K562 (cell line): ENCODE measurements around the gene CCDC28A. TPM values are rescaled to one million over a fixed set of nuclear protein-coding genes. Genes with fewer than 3 reads are reported as not detected.

ENCODE experiments used
- ARHGAP35 ChIP-seq: fragments of 450-650 bp; IDR thresholded peaks from 2 replicates; pipeline ENCODE4 v1.6.1; 2018; ENCODE audit not compliant: partially characterized antibody
- BRD9 ChIP-seq: fragments of 450-650 bp; IDR thresholded peaks from 2 replicates; pipeline ENCODE4 v1.6.1; 2018; ENCODE audit warnings: low read depth; ENCODE audit not compliant: partially characterized antibody
- CBX1 ChIP-seq: sonication (generic); IDR thresholded peaks from 2 replicates; pipeline ENCODE4 v1.6.1; 2016; ENCODE audit warnings: antibody characterized with exemption, low read depth, mild to moderate bottlenecking
- DMBX1 ChIP-seq: fragments of 250-450 bp; sonication (Bioruptor Pico); IDR thresholded peaks from 2 replicates; pipeline ENCODE4 v1.8.0; 2022; ENCODE audit warnings: inconsistent platforms, mild to moderate bottlenecking, moderate library complexity, borderline replicate concordance
- FOXA1 ChIP-seq: fragments of 450-650 bp; IDR thresholded peaks from 2 replicates; pipeline ENCODE4 v1.6.1; 2016; ENCODE audit warnings: mild to moderate bottlenecking, borderline replicate concordance
- FUS ChIP-seq: fragments of 200-400 bp; formaldehyde crosslinking; optimal IDR thresholded peaks from 2 replicates; pipeline ENCODE3; 2017; ENCODE audit warnings: low read depth, low read length
- MTA3 ChIP-seq: fragments of 450-650 bp; formaldehyde crosslinking; IDR thresholded peaks from 2 replicates; pipeline ENCODE4 v1.6.1; 2017; ENCODE audit warnings: mild to moderate bottlenecking, borderline replicate concordance
- PML ChIP-seq: IDR thresholded peaks from 2 replicates; pipeline ENCODE4 v1.6.1; 2012; ENCODE audit warnings: low read length, inconsistent platforms
- SAP30 ChIP-seq: fragments of 200-600 bp; sonication (generic); IDR thresholded peaks from 2 replicates; pipeline ENCODE4 v1.6.1; 2012; ENCODE audit warnings: borderline replicate concordance, low read depth, mild to moderate bottlenecking, moderate library complexity, low read length, control low read depth, inconsistent platforms; ENCODE audit not compliant: insufficient read depth, poor library complexity, severe bottlenecking
- SETDB1 ChIP-seq: IDR thresholded peaks from one replicate; pipeline ENCODE4 v1.6.1; 2012; ENCODE audit warnings: low read length, control low read depth, inconsistent platforms
- SMC3 ChIP-seq: conservative IDR thresholded peaks from 2 replicates; pipeline ENCODE4 v1.6.1; 2011; ENCODE audit warnings: low read depth, low read length, improper control_type of control experiment; ENCODE audit not compliant: insufficient read depth
- SP2 ChIP-seq: IDR thresholded peaks from 2 replicates; pipeline ENCODE4 v1.6.1; 2011; ENCODE audit warnings: mild to moderate bottlenecking, low read depth, low read length, moderate library complexity; ENCODE audit not compliant: poor library complexity, severe bottlenecking; ENCODE audit errors: extremely low read depth
- STAT5A ChIP-seq: IDR thresholded peaks from 2 replicates; pipeline ENCODE4 v1.6.1; 2012; ENCODE audit warnings: low read length, inconsistent platforms, borderline replicate concordance
- THRAP3 ChIP-seq: fragments of 450-650 bp; IDR thresholded peaks from 2 replicates; pipeline ENCODE4 v1.6.1; 2016; ENCODE audit warnings: mild to moderate bottlenecking, inconsistent platforms, borderline replicate concordance
- ZNF217 ChIP-seq: sonication (generic); formaldehyde crosslinking; IDR thresholded peaks from 2 replicates; pipeline ENCODE4 v1.8.0; 2022; ENCODE audit warnings: mild to moderate bottlenecking, missing genetic modification reagents
- ZNF232 ChIP-seq: sonication (generic); formaldehyde crosslinking; IDR thresholded peaks from 2 replicates; pipeline ENCODE4 v1.8.0; 2022; ENCODE audit warnings: mild to moderate bottlenecking, missing genetic modification reagents
- ZNF280A ChIP-seq: fragments of 450-650 bp; IDR thresholded peaks from 2 replicates; pipeline ENCODE4 v1.6.1; 2018; ENCODE audit warnings: mild to moderate bottlenecking, low read depth; ENCODE audit not compliant: partially characterized antibody
- ZNF586 ChIP-seq: fragments of 450-650 bp; formaldehyde crosslinking; conservative IDR thresholded peaks from 2 replicates; pipeline ENCODE4 v1.4.0; 2020; ENCODE audit warnings: mild to moderate bottlenecking, moderate library complexity
- ZSCAN32 ChIP-seq: fragments of 450-650 bp; formaldehyde crosslinking; IDR thresholded peaks from 2 replicates; pipeline ENCODE4 v1.4.0; 2020; ENCODE audit warnings: mild to moderate bottlenecking, moderate library complexity
- polyA plus RNA-seq, 8 experiments: library from polyadenylated mRNA; depleted of rRNA in 4 of 8; stranded (reverse) in 5 of 8; unstranded in 3 of 8; fragments of >200 nt; fragmentation: Nextera tagmentation in 2 of 8; fragmentation: Illumina TruSeq in 1 of 8; extraction: Ambion mirVana in 2 of 8; extraction: Trizol in 1 of 8; gene quantifications; 2 replicates each; pipeline versions ENCODE4 v1.2.1 to v1.2.3, GENCODE V29; 2011 to 2014; ENCODE audit warnings: inconsistent platforms in 1 of 8, missing spikeins in 1 of 8
- total RNA-seq, 7 experiments: library from RNA; depleted of rRNA in 6 of 7; stranded (reverse); fragments of >200 nt in 6 of 7; fragmentation: Illumina TruSeq in 2 of 7; extraction: Trizol in 2 of 7; gene quantifications; 2 replicates each; pipeline versions ENCODE4 v1.2.1 to v1.2.3, GENCODE V29; 2011 to 2021; ENCODE audit warnings: low replicate concordance in 1 of 7
- TF ChIP-seq, protein P1 (sequence below), 2 experiments: fragments of 450-650 bp; IDR thresholded peaks; 2 replicates each; pipeline ENCODE4 v1.6.1; 2018; ENCODE audit warnings: mild to moderate bottlenecking in 2 of 2, low read depth in 1 of 2; ENCODE audit not compliant: partially characterized antibody in 2 of 2
- TF ChIP-seq, protein P2 (sequence below): fragments of 450-650 bp; formaldehyde crosslinking; IDR thresholded peaks from 2 replicates; pipeline ENCODE4 v1.4.0; 2020; ENCODE audit warnings: mild to moderate bottlenecking, moderate library complexity

CCDC28A gene
- total and polyA plus RNA-seq, 9 of the 15 experiments (the other 6 are each of a cell fraction or from before 2014, with no cell fraction given) = 12.6 to 35.5 (median 19.1) TPM

DNA sequence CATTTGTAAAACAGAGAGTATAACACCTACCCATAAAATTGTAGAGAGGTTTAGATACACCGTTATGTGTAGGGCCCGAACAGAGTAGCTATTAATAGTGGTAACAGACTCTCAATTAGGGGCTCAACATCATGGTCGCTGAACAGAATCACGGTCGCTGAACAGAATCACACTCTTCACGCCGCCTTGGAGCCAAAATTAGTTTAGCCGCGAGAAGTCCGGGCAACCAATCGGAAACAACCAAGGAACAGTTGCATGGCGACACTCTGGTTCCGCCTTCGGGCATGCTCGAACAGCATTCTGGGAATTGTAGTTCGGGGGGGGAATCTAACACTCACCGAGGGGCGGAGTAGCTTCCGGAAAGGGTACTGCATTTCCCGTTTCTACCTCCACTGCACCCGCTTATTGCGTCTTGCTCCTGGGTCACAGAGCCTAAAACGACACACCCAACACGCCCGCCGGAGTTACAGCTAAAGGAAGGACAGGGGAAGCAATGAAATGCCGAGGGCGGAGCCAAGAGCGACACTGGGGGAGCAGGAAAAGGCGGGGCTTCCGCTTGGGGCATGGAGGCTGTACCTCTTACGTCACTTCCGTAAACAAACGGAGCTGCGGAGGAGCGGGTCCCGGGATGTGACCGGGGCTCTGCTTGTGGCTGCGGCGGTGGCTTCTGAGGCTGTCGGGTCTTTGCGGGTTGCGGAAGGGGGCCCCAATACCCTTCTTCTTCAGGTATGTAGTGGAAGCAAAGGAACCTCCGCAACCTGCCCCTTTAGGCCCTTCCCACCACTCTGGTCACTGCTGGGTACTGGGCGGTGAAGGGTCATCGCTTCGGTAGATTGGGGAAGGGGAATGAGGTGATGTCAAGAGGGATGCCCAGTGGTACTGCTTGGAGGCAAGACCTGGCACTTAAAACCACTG, at the start of gene CCDC28A (continued):
- TF ChIP-seq, protein P1, sequence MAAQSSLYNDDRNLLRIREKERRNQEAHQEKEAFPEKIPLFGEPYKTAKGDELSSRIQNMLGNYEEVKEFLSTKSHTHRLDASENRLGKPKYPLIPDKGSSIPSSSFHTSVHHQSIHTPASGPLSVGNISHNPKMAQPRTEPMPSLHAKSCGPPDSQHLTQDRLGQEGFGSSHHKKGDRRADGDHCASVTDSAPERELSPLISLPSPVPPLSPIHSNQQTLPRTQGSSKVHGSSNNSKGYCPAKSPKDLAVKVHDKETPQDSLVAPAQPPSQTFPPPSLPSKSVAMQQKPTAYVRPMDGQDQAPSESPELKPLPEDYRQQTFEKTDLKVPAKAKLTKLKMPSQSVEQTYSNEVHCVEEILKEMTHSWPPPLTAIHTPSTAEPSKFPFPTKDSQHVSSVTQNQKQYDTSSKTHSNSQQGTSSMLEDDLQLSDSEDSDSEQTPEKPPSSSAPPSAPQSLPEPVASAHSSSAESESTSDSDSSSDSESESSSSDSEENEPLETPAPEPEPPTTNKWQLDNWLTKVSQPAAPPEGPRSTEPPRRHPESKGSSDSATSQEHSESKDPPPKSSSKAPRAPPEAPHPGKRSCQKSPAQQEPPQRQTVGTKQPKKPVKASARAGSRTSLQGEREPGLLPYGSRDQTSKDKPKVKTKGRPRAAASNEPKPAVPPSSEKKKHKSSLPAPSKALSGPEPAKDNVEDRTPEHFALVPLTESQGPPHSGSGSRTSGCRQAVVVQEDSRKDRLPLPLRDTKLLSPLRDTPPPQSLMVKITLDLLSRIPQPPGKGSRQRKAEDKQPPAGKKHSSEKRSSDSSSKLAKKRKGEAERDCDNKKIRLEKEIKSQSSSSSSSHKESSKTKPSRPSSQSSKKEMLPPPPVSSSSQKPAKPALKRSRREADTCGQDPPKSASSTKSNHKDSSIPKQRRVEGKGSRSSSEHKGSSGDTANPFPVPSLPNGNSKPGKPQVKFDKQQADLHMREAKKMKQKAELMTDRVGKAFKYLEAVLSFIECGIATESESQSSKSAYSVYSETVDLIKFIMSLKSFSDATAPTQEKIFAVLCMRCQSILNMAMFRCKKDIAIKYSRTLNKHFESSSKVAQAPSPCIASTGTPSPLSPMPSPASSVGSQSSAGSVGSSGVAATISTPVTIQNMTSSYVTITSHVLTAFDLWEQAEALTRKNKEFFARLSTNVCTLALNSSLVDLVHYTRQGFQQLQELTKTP (IDR thresholded peaks at IDR 0.05; ENCODE audit: low read depth in 1 of 2, partially characterized antibody in 2 of 2) = peak in 1 of 2 experiments; percentile 89
- TF ChIP-seq MTA3 (0 out of 2 replicates have a peak, but pooled peaks have one; percentile 30), ZNF280A (no peak), SP2 (peak; percentile 58), CBX1 (no peak), STAT5A (no peak), SETDB1 (no peak), SAP30 (peak; percentile 86), FOXA1 (no peak), SMC3 (no peak), ZNF217 (no peak), ZNF232 (CRISPR knock-in tag) (0 out of 2 replicates have a peak, but pooled peaks have one; percentile 14), ZSCAN32 (CRISPR knock-in tag) (no peak), ZNF586 (no peak), ARHGAP35 (no peak), BRD9 (no peak), DMBX1 (CRISPR knock-in tag) (no peak), THRAP3 (no peak), PML (peak; percentile 2; the same call in 1 of the 2 replicates), FUS (no peak)
- TF ChIP-seq, protein P2, sequence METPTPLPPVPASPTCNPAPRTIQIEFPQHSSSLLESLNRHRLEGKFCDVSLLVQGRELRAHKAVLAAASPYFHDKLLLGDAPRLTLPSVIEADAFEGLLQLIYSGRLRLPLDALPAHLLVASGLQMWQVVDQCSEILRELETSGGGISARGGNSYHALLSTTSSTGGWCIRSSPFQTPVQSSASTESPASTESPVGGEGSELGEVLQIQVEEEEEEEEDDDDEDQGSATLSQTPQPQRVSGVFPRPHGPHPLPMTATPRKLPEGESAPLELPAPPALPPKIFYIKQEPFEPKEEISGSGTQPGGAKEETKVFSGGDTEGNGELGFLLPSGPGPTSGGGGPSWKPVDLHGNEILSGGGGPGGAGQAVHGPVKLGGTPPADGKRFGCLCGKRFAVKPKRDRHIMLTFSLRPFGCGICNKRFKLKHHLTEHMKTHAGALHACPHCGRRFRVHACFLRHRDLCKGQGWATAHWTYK (CRISPR knock-in tag) = peak; percentile 58; the same call in 1 of the 2 replicates
